OCI-LY1 (cell line): Measurements from ENCODE around the gene USP25.

Experiments used
- H2AFZ ChIP-seq: fragments of 200-600 bp; sonication (generic), shearing (Covaris generic); 2 replicates; pipeline ENCODE4 v1.6.0; 2014; ENCODE audit warnings: antibody characterized with exemption, mild to moderate bottlenecking, low read length
- H3F3A ChIP-seq: fragments of 200-600 bp; sonication (generic), shearing (Covaris generic); 2 replicates; pipeline ENCODE4 v1.6.0; 2014; ENCODE audit warnings: mild to moderate bottlenecking, antibody characterized with exemption, low read length, moderate library complexity; ENCODE audit not compliant: insufficient read depth
- H3K27ac ChIP-seq: fragments of 200-600 bp; sonication (generic); 2 replicates; pipeline ENCODE4 v1.5.1; 2014; ENCODE audit warnings: low read length, mixed run types, mild to moderate bottlenecking, low read depth; ENCODE audit not compliant: poor library complexity, severe bottlenecking
- H3K27me3 ChIP-seq: fragments of 200-600 bp; sonication (generic); 2 replicates; pipeline ENCODE4 v1.6.0; 2014; ENCODE audit warnings: antibody characterized with exemption, mild to moderate bottlenecking, low read length, moderate library complexity; ENCODE audit not compliant: insufficient read depth
- H3K36me3 ChIP-seq: fragments of 200-600 bp; sonication (generic); 2 replicates; pipeline ENCODE4 v1.6.1; 2014; ENCODE audit warnings: mild to moderate bottlenecking, antibody characterized with exemption, low read length, moderate library complexity, mixed read lengths; ENCODE audit not compliant: insufficient read depth
- H3K4me1 ChIP-seq: fragments of 200-600 bp; sonication (generic); 2 replicates; pipeline ENCODE4 v1.5.1; 2014; ENCODE audit warnings: mild to moderate bottlenecking, low read length, moderate library complexity; ENCODE audit not compliant: insufficient read depth, severe bottlenecking
- H3K4me2 ChIP-seq: fragments of 200-600 bp; sonication (generic), shearing (Covaris generic); 2 replicates; pipeline ENCODE4 v1.6.1; 2014; ENCODE audit warnings: low read length
- H3K4me3 ChIP-seq: fragments of 200-600 bp; sonication (generic); 2 replicates; pipeline ENCODE4 v1.5.1; 2014; ENCODE audit warnings: low read length, low read depth, mild to moderate bottlenecking, mixed read lengths; ENCODE audit not compliant: poor library complexity, severe bottlenecking
- H3K79me2 ChIP-seq: fragments of 200-600 bp; shearing (Covaris generic); 2 replicates; pipeline ENCODE4 v1.6.1; 2016; ENCODE audit warnings: mixed run types, low read length, mixed read lengths; ENCODE audit not compliant: insufficient read depth
- H3K9ac ChIP-seq: fragments of 200-600 bp; sonication (generic), shearing (Covaris generic); 2 replicates; pipeline ENCODE4 v1.6.1; 2014; ENCODE audit warnings: mild to moderate bottlenecking, low read length, mixed read lengths
- H3K9me2 ChIP-seq: fragments of 200-600 bp; sonication (generic), shearing (Covaris generic); 2 replicates; pipeline ENCODE4 v1.6.1; 2014; ENCODE audit warnings: low read depth, mild to moderate bottlenecking, low read length, mixed read lengths
- H3K9me3 ChIP-seq: fragments of 200-600 bp; shearing (Covaris generic); 2 replicates; pipeline ENCODE4 v1.6.1; 2014; ENCODE audit warnings: low read length, mixed read lengths
- H4K20me1 ChIP-seq: fragments of 200-600 bp; sonication (generic), shearing (Covaris generic); 2 replicates; pipeline ENCODE4 v1.6.0; 2016; ENCODE audit warnings: mild to moderate bottlenecking, low read length; ENCODE audit not compliant: insufficient read depth
- CTCF ChIP-seq: fragments of 200-600 bp; sonication (generic), shearing (Covaris generic); IDR thresholded peaks from 2 replicates; pipeline ENCODE4 v1.5.1; 2017; ENCODE audit warnings: mild to moderate bottlenecking, antibody characterized with exemption, low read length, moderate library complexity, mixed read lengths
- EZH2 ChIP-seq: fragments of 200-600 bp; sonication (generic), shearing (Covaris generic); IDR thresholded peaks from 2 replicates; pipeline ENCODE4 v1.8.0; 2017; ENCODE audit warnings: borderline replicate concordance, mixed run types, mild to moderate bottlenecking, antibody characterized with exemption, low read length, moderate library complexity, mixed read lengths

Gene USP25

GRCh38 chr21:15764878-15765277 lies 35.1 kb downstream of the USP25 start:
- H3K4me3 ChIP-seq: no peak overlapping the region
- no peaks in the 10 kb centered on the region for H4K20me1 ChIP-seq
- no peaks in the 10 kb centered on the region for H3F3A ChIP-seq
- H2AFZ ChIP-seq: no peak overlapping the region
- TF ChIP-seq EZH2 (no peak), CTCF (no peak)
- no peak overlapping the region for H3K4me2 ChIP-seq
- H3K27me3 ChIP-seq: no peaks in the 10 kb centered on the region
- H3K27ac ChIP-seq: no peak overlapping the region
- no peaks in the 10 kb centered on the region for H3K9me2 ChIP-seq
- H3K9ac ChIP-seq: no peak overlapping the region
- peaks cover 29% of the 10 kb centered on the region; the same call in 1 of the 2 replicates for H3K36me3 ChIP-seq
- H3K4me1 ChIP-seq: no peaks in the 10 kb centered on the region
- H3K79me2 ChIP-seq: peaks cover 25% of the 10 kb centered on the region
- H3K9me3 ChIP-seq: no peaks in the 10 kb centered on the region

- H3F3A ChIP-seq: no peaks in the 10 kb centered on the region
- H3K36me3 ChIP-seq: peaks cover 35% of the 10 kb centered on the region; the same call in 1 of the 2 replicates
- H3K4me2 ChIP-seq: no peak overlapping the region
- peaks cover 15% of the 10 kb centered on the region; the same call in 1 of the 2 replicates for H3K79me2 ChIP-seq
- no peak overlapping the region for H2AFZ ChIP-seq
- H3K4me1 ChIP-seq: no peaks in the 10 kb centered on the region
- no peak overlapping the region for H3K27ac ChIP-seq
- no peaks in the 10 kb centered on the region for H3K27me3 ChIP-seq
- no peak overlapping the region for H3K4me3 ChIP-seq
- TF ChIP-seq EZH2: no peak
- no peaks in the 10 kb centered on the region for H3K9me3 ChIP-seq
- H4K20me1 ChIP-seq: no peaks in the 10 kb centered on the region
- no peaks in the 10 kb centered on the region for H3K9me2 ChIP-seq
- no peak overlapping the region for H3K9ac ChIP-seq
Observed at GRCh38 chr21:15766952-15767603, 37.3 kb downstream of the USP25 start.

DNA sequence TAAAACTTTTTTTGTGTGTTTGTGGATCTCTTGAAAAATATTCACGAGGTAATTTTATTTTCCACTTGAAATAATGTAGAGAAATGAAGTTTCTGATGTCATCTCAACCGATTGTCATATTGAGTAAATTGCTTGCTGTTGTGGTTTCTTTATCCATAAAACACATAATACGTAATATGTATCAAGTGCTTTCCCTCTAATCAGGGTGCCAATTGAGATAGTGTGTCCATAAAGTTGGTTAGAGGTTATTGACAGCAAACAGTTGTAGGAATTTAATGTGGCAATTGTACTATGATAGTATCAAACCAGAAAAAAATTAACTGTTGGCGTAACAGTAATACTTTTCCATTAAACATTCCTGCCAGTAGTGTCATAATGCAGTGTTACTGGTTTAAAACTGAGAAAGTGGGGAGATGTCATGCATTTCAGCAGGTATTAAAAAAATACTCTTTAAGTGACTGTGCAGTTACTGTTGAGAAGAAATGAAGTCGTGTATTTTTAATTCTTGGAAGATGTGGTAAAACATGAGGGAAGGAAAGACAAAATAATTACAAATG lies 38.3 kb downstream of the USP25 start:
- H3F3A ChIP-seq: no peaks in the 10 kb centered on the region
- H3K36me3 ChIP-seq: peaks cover 31% of the 10 kb centered on the region
- H3K27me3 ChIP-seq: no peaks in the 10 kb centered on the region
- H3K9me2 ChIP-seq: no peaks in the 10 kb centered on the region
- H3K79me2 ChIP-seq: peaks cover 15% of the 10 kb centered on the region; the same call in 1 of the 2 replicates
- H4K20me1 ChIP-seq: no peaks in the 10 kb centered on the region
- no peak overlapping the region for H3K4me2 ChIP-seq
- no peaks in the 10 kb centered on the region for H3K4me1 ChIP-seq
- no peaks in the 10 kb centered on the region for H3K9me3 ChIP-seq
- no peak overlapping the region for H3K27ac ChIP-seq
- no peak overlapping the region for H2AFZ ChIP-seq
- TF ChIP-seq CTCF: no peak
- no peak for TF ChIP-seq EZH2
- H3K4me3 ChIP-seq: no peak overlapping the region
- no peak overlapping the region for H3K9ac ChIP-seq
